ENCODE results near the gene SRC. TPM values are rescaled to one million over a fixed set of nuclear protein-coding genes. Genes with fewer than 3 reads are reported as not detected.

SRC gene
- total and polyA plus RNA-seq, 2 of the 8 experiments (the other 6 are each of a cell fraction or from before 2014, with no cell fraction given): 27.6 to 28.8 TPM

DNA sequence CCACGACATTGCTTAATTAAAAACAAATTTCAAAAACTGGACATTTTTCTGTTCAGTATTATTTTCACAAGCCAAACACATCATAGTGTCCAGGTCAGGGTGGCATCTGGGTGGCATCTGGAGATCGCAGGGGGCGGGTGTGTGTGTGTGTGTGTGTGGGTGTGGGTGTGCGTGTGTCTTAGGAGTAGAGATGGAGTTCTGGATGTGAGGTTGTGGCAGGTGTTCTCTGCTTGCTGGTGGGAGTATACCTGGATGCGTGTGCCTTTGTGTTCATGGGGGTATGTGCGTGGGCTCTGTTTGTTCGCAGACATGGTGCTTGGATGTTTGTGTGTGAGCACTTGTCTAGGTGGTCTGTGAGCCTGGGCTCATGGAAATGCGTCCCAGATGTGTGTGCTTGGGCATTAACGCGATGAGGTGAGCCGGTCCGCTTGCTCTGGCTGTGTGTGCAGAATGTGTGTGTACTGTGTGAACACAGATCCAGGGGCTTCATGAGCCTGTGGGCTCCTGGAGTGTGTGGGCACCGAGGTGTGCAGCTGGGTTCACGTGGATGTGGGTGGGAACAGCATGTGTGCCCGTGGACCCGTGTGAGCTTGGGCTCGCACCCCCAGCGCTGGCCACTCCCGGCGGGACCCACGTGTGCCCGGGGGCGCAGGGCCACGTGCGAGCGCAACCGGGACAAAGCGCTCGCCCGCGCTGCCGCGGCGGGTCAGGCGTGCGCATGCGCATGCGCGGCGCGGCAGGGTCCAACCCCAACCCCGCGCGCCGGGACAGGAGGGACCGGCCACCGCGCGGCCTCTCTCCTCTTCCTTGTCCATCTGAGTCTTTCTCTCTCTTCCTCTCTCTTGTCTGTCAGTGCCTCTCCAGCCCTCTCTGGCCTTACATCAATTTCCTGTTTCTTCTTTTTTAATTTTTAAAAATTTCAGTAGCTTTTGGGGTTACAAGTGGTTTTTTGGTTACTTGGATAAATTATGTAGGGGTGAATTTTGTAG lies 60.4 kb downstream of the SRC start (continued):
- TF ChIP-seq POLR2AphosphoS5 (IDR thresholded peaks at IDR 0.05; ENCODE audit: low read depth, low read length): peak; percentile 47; the same call in 1 of the 2 replicates
- TF ChIP-seq CBX8 (IDR thresholded peaks at IDR 0.05; ENCODE audit: borderline replicate concordance, low read depth, low read length): no peak
- TF ChIP-seq, protein P1, sequence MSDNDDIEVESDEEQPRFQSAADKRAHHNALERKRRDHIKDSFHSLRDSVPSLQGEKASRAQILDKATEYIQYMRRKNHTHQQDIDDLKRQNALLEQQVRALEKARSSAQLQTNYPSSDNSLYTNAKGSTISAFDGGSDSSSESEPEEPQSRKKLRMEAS (IDR thresholded peaks at IDR 0.05): peak; percentile 98
- peak; percentile 86 for TF ChIP-seq NRF1 (IDR thresholded peaks at IDR 0.05; ENCODE audit: low read depth, low read length)
- TF ChIP-seq KDM4A (IDR thresholded peaks at IDR 0.05; ENCODE audit: low read depth, low read length, severe bottlenecking): peak; percentile 71
- TF ChIP-seq TBP (IDR thresholded peaks at IDR 0.05; ENCODE audit: low read depth, low read length): no peak
- TF ChIP-seq RFX5 (IDR thresholded peaks at IDR 0.05; ENCODE audit: borderline replicate concordance, low read depth, low read length): no peak
- no peak for TF ChIP-seq KDM5A (IDR thresholded peaks at IDR 0.05; ENCODE audit: low read length)

Data from H1 (cell line).